NCI-H69 (cell line): ENCODE results near the gene TMEM80.

Experiments used
- DNase-seq: peaks from one replicate; lab custom pipeline; 2025; lab: John Stamatoyannopoulos, UW

Gene TMEM80

DNA sequence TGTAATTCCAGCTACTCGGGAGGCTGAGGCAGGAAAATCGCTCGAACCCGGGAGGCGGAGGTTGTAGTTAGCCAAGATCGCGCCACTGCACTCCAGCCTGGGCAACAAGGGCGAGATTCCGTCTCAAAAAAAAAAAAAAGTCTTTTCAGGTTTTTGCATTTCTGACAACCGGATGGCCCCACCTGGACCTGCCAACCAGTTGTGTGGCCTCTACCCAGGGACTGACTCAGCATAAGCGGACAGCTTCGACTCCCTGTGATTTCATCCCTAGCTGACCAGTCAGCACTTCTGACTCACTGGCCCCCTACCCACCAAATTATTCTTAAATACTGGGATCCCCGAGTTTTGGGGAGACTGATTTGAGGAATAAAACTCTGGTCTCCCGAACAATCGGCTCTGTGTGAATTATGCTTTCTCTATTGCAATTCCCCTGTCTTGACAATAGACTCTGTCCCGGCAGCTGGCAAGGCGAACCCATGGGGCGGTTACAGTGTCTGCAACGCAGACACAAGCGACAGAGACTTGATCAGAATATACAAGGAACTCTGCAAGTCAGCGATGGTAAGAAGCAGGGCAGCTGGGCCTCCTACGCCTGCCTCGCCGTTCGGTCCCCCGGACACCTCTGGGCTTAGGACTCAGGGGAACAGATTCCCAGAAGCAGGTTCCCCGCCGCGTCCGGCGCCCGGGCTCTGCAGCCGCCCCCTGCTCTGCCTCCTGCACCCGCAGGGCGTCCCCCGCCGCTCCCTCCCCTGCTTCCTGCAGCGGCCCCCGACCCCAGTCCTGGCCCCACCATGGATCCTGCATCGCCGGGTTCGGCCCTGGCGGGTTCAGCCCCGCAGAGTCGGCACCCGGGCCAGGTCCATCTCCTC, 50.9 kb downstream of the TMEM80 start:
- DNase-seq, result peak; percentile 82

GRCh38 chr11:747158-748006, 51.8 kb downstream of the TMEM80 start, which contains the start of gene TALDO1:
Gene TALDO1, plus strand, starts transcription at chr11:747464. Its CDS starts 18 bp downstream, at chr11:747482.
- DNase-seq, result peak; percentile 96

DNA sequence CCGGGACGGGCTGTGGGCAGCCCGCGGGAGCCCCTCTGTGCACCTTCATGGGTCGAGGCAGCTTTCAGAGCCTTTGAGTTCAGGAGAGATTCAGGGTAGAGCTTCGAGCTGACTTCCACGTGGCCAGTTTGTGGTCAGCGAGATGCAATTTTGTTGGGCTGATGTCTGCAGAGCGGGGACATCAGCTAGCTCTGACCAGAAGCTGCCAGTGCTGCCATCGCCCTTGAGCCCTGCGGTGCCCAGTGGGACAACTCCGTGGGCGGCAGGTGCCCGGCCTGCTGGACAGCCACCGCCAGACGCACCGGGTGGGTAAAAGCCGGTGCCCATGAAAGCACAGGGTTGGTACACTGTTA, 52.4 kb downstream of the TMEM80 start:
- DNase-seq, result no peak

- no peak for DNase-seq
Measured at GRCh38 chr11:749731-750130, 54.1 kb downstream of the TMEM80 start.
